ENCODE measurements around the gene SEPTIN10. TPM values are rescaled to one million over a fixed set of nuclear protein-coding genes. Genes with fewer than 3 reads are reported as not detected.

SEPTIN10 gene
- total and polyA plus RNA-seq, 2 of the 8 experiments (the other 6 are each of a cell fraction or from before 2014, with no cell fraction given): 23.7 to 101 TPM

DNA sequence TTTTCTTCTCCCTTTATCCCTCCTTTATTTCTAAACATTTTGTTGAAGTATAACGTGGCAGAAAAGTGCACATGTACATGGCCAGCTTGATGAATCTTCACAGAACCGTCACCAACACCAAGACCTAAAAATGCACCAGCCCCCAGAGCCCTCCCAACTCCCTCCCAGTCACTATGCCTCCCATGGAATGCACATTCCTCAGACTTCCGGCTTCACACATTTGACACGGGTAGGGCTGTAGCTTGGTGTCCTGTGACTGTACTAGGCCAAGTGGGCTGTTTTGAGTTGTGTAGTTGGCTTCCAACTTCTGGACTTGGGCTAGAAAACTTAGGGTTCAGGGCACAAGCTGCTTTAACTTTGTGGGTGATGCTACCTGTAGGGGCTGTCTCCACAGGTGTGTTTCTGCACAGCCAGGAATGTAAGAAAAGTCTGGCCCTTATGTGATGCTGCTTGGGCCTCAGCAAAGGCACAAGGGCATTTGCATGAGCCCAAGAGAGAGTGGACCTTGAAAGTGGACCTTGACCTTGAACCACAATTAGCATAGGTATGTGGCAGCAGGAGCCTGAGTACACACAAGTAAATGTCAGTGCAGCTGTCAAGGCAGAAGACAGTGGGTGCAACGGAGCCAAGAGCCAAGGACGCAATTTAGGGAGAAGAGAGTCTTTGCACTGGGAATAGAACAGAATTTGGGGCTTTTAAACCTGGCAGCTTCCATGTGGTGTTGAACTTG is 78.4 kb downstream of the SEPTIN10 start:
- H3K36me3 ChIP-seq (ENCODE audit: control insufficient read depth in 2 of 4, insufficient read depth in 4 of 4, low read length in 3 of 4): no peaks in the 10 kb centered on the region
- ChIA-PET POLR2A (ENCODE audit: partially characterized antibody) (no interaction called here), CTCF (ENCODE audit: partially characterized antibody) (interaction anchor here (0.6 to 7.9 kb wide), 4 partner anchors 11 to 191 kb away, joined by 3 to 67 read pairs (median 7); no protein-coding TSS in a partner anchor)
- H3K56ac ChIP-seq (replicated peaks; ENCODE audit: insufficient read length, low read depth, low read length): no peak overlapping the region
- no peak overlapping the region for H4K8ac ChIP-seq (ENCODE audit: extremely low read depth, insufficient read depth, low read length)
- no peaks in the 10 kb centered on the region for H3K79me1 ChIP-seq (ENCODE audit: low read depth, low read length)
- H3K4ac ChIP-seq (replicated peaks; ENCODE audit: insufficient read length, low read depth, low read length): no peak overlapping the region
- FAIRE-seq (no peak), DNase-seq (ENCODE audit: low read depth in 1 of 2, low spot score in 2 of 2) (no peak)
- no peak overlapping the region for H3K9ac ChIP-seq (replicated peaks in 1 of 4; ENCODE audit: extremely low read depth in 1 of 4, low read depth in 3 of 4, low read length in 3 of 4)
- no peak overlapping the region for H2BK20ac ChIP-seq (ENCODE audit: low read length)
- no peak overlapping the region for H3K4me3 ChIP-seq (ENCODE audit: extremely low read depth in 1 of 4, insufficient read depth in 2 of 4, low read depth in 3 of 4, low read length in 4 of 4)
- H3K27ac ChIP-seq (ENCODE audit: low read depth, low read length): no peak overlapping the region
- H4K20me1 ChIP-seq (replicated peaks in 1 of 2; ENCODE audit: control insufficient read depth in 1 of 2, insufficient read depth in 2 of 2, low read length in 2 of 2): no peaks in the 10 kb centered on the region
- 95% methylated on average over 6 of the region's 6 CpGs; no CpG with 5 or more reads in 1 of the 2 experiments for WGBS, 2 experiments (ENCODE audit: extremely low coverage in 1 of 2, insufficient coverage in 1 of 2, insufficient read length in 1 of 2, insufficient replicate concordance in 2 of 2, low coverage in 1 of 2, low lambda C conversion rate in 2 of 2, missing lambda C conversion rate in 1 of 2)
- no peak overlapping the region for H3K23ac ChIP-seq (ENCODE audit: insufficient read length)
- no peak overlapping the region for H2BK5ac ChIP-seq (ENCODE audit: low read depth, low read length)
- H3K79me2 ChIP-seq (ENCODE audit: control insufficient read depth in 1 of 2, insufficient read depth in 2 of 2, low read length in 2 of 2): no peaks in the 10 kb centered on the region
- H3K18ac ChIP-seq (ENCODE audit: extremely low read depth, low read length): no peak overlapping the region
- H4K91ac ChIP-seq (replicated peaks; ENCODE audit: insufficient read length, low read length): no peak overlapping the region
- peaks cover 0 to 9% of the 10 kb centered on the region in 2 experiments; a peak in 2 of 4 replicates for H3K9me3 ChIP-seq (ENCODE audit: insufficient read depth in 2 of 2, low read depth in 1 of 2, low read length in 1 of 2)
- H3K4me1 ChIP-seq (replicated peaks in 1 of 4; ENCODE audit: control insufficient read depth in 3 of 4, insufficient read depth in 4 of 4, low read length in 3 of 4): no peaks in the 10 kb centered on the region; a peak in 1 of 7 replicates
- H2AK5ac ChIP-seq (ENCODE audit: low read depth, low read length): no peak overlapping the region
- H2BK12ac ChIP-seq (ENCODE audit: low read depth, low read length): no peak overlapping the region
- H3K4me2 ChIP-seq (ENCODE audit: insufficient read depth in 1 of 2, low read depth in 2 of 2, low read length in 2 of 2): no peak overlapping the region; a peak in 1 of 4 replicates
- no peaks in the 10 kb centered on the region for H3K23me2 ChIP-seq (ENCODE audit: low read depth, low read length)
- no peak overlapping the region for H2BK120ac ChIP-seq (replicated peaks; ENCODE audit: low read depth, low read length)
- no peak for TF ChIP-seq KDM1A (IDR thresholded peaks at IDR 0.05; ENCODE audit: borderline replicate concordance, low read length)
- TF ChIP-seq CTBP2 (IDR thresholded peaks at IDR 0.05; ENCODE audit: borderline replicate concordance, insufficient read depth, insufficient read length, low read length): no peak
- no peak for TF ChIP-seq KDM4A (IDR thresholded peaks at IDR 0.05; ENCODE audit: low read depth, low read length, severe bottlenecking)
- TF ChIP-seq SP1 (IDR thresholded peaks at IDR 0.05; ENCODE audit: low read depth, low read length): no peak
- no peak for TF ChIP-seq SRF (IDR thresholded peaks at IDR 0.05; ENCODE audit: low read depth, low read length)
- no peak for TF ChIP-seq JUND (IDR thresholded peaks at IDR 0.05; ENCODE audit: low read length)
- no peak for TF ChIP-seq MAX (IDR thresholded peaks at IDR 0.05)
- no peak for TF ChIP-seq RXRA (IDR thresholded peaks at IDR 0.05; ENCODE audit: insufficient read depth, low read depth, low read length)
- no peak for TF ChIP-seq HDAC6 (IDR thresholded peaks at IDR 0.05; ENCODE audit: low read depth, low read length)
- no peak overlapping the region for H4K5ac ChIP-seq (ENCODE audit: insufficient read length, low read depth, low read length)
- no peak overlapping the region for H2BK15ac ChIP-seq (ENCODE audit: low read length)
- no peak overlapping the region for H3K14ac ChIP-seq (ENCODE audit: insufficient read length)
- no peak overlapping the region for H2AFZ ChIP-seq (ENCODE audit: low read length)
- H3K27me3 ChIP-seq (replicated peaks in 1 of 4; ENCODE audit: control insufficient read depth in 3 of 4, extremely low read depth in 1 of 4, insufficient read depth in 3 of 4, low read length in 3 of 4): no peaks in the 10 kb centered on the region

All from H1 (cell line).